Mesendoderm (in vitro differentiated cells): Measurements from ENCODE around the gene MYL2.

Experiments
- DNase-seq: peaks from one replicate; pipeline ENCODE4 v3.0.0; 2013
- H2AK5ac ChIP-seq: 2 replicates; pipeline ENCODE4 v1.6.1; 2013; ENCODE audit warnings: low read length, inconsistent platforms
- H2BK120ac ChIP-seq: 2 replicates; pipeline ENCODE4 v1.6.1; 2013; ENCODE audit warnings: low read depth, mild to moderate bottlenecking, low read length, moderate library complexity, mixed read lengths
- H2BK15ac ChIP-seq: replicated peaks from 2 replicates; pipeline ENCODE4 v1.6.1; 2013; ENCODE audit warnings: low read depth, mild to moderate bottlenecking, moderate library complexity
- H2BK5ac ChIP-seq: 2 replicates; pipeline ENCODE4 v1.6.1; 2013; ENCODE audit warnings: low read length, inconsistent platforms
- H3K18ac ChIP-seq: 2 replicates; pipeline ENCODE4 v1.6.1; 2013; ENCODE audit warnings: mild to moderate bottlenecking, low read length, mixed read lengths
- H3K23ac ChIP-seq: one replicate; pipeline ENCODE4 v1.6.1; 2013; ENCODE audit warnings: low read length
- H3K27ac ChIP-seq: 2 replicates; pipeline ENCODE4 v1.5.1; 2013; ENCODE audit warnings: low read depth, mild to moderate bottlenecking, inconsistent platforms, low read length, moderate library complexity
- H3K27me3 ChIP-seq: 2 replicates; pipeline ENCODE4 v1.6.1; 2013; ENCODE audit warnings: low read length, control low read depth, mild to moderate bottlenecking, inconsistent platforms; ENCODE audit not compliant: insufficient read depth, poor library complexity
- H3K36me3 ChIP-seq: 2 replicates; pipeline ENCODE4 v1.6.1; 2013; ENCODE audit warnings: low read length, inconsistent platforms; ENCODE audit not compliant: control insufficient read depth, insufficient read depth
- H3K4ac ChIP-seq: one replicate; pipeline ENCODE4 v1.6.1; 2013; ENCODE audit warnings: low read depth, mild to moderate bottlenecking, low read length, moderate library complexity
- H3K4me1 ChIP-seq: 2 replicates; pipeline ENCODE4 v1.6.1; 2013; ENCODE audit warnings: low read depth, low read length, inconsistent platforms; ENCODE audit not compliant: control insufficient read depth
- H3K4me2 ChIP-seq: 2 replicates; pipeline ENCODE4 v1.6.1; 2013; ENCODE audit warnings: low read length
- H3K4me3 ChIP-seq: 2 replicates; pipeline ENCODE4 v1.5.1; 2013; ENCODE audit warnings: mild to moderate bottlenecking, low read length
- H3K56ac ChIP-seq: one replicate; pipeline ENCODE4 v1.6.1; 2013; ENCODE audit warnings: low read length
- H3K79me1 ChIP-seq: 2 replicates; pipeline ENCODE4 v1.6.1; 2013; ENCODE audit warnings: low read length, inconsistent platforms
- H3K79me2 ChIP-seq: 2 replicates; pipeline ENCODE4 v1.6.1; 2013; ENCODE audit warnings: mild to moderate bottlenecking, low read length; ENCODE audit not compliant: control insufficient read depth, insufficient read depth
- H3K9ac ChIP-seq: 2 replicates; pipeline ENCODE4 v1.6.1; 2013; ENCODE audit warnings: low read length, inconsistent platforms
- H4K5ac ChIP-seq: one replicate; pipeline ENCODE4 v1.6.1; 2013; ENCODE audit warnings: low read length
- H4K8ac ChIP-seq: one replicate; pipeline ENCODE4 v1.6.1; 2013; ENCODE audit warnings: low read depth, mild to moderate bottlenecking, control low read depth, low read length, moderate library complexity
- WGBS: extraction: QIAGEN DNeasy Blood & Tissue Kit; methylation state at CpG from one replicate; pipeline ENCODE4 v1.1.7; 2013; ENCODE audit warnings: low lambda C conversion rate, missing lambda C conversion rate; ENCODE audit not compliant: insufficient coverage; ENCODE audit errors: extremely low coverage; 5-methylcytosine and 5-hydroxymethylcytosine counted together

Gene MYL2

GRCh38 chr12:110889361-110889760, 31.0 kb downstream of the MYL2 start:
- H3K36me3 ChIP-seq: no peaks in the 10 kb centered on the region
- H4K8ac ChIP-seq: no peak overlapping the region
- no peaks in the 10 kb centered on the region for H3K4me1 ChIP-seq
- H3K4me2 ChIP-seq: no peak overlapping the region
- no peaks in the 10 kb centered on the region for H3K79me2 ChIP-seq
- H3K56ac ChIP-seq: no peak overlapping the region
- WGBS: no CpG with 5 or more reads among the region's 12 CpGs
- no peak overlapping the region for H2BK15ac ChIP-seq
- H3K18ac ChIP-seq: no peak overlapping the region
- H3K27me3 ChIP-seq: no peaks in the 10 kb centered on the region
- H3K23ac ChIP-seq: no peak overlapping the region
- no peak overlapping the region for H3K9ac ChIP-seq
- H4K5ac ChIP-seq: no peak overlapping the region
- DNase-seq: no peak
- H3K79me1 ChIP-seq: no peaks in the 10 kb centered on the region
- H3K27ac ChIP-seq: no peak overlapping the region
- H3K4ac ChIP-seq: no peak overlapping the region
- H2BK120ac ChIP-seq: no peak overlapping the region
- H3K4me3 ChIP-seq: no peak overlapping the region
- no peak overlapping the region for H2AK5ac ChIP-seq
- H2BK5ac ChIP-seq: no peak overlapping the region

- no peak overlapping the region for H2BK5ac ChIP-seq
- H3K79me2 ChIP-seq: no peaks in the 10 kb centered on the region
- no peak overlapping the region for H4K5ac ChIP-seq
- no peak overlapping the region for H2BK15ac ChIP-seq
- no peak overlapping the region for H3K4me3 ChIP-seq
- H2BK120ac ChIP-seq: no peak overlapping the region
- no peaks in the 10 kb centered on the region for H3K79me1 ChIP-seq
- no peak overlapping the region for H3K4ac ChIP-seq
- no peaks in the 10 kb centered on the region for H3K27me3 ChIP-seq
- no peak overlapping the region for H3K9ac ChIP-seq
- H2AK5ac ChIP-seq: no peak overlapping the region
- H3K18ac ChIP-seq: no peak overlapping the region
- no peak overlapping the region for H3K4me2 ChIP-seq
- no peaks in the 10 kb centered on the region for H3K36me3 ChIP-seq
- no peak overlapping the region for H3K27ac ChIP-seq
- WGBS: no CpG with 5 or more reads among the region's 5 CpGs
- H4K8ac ChIP-seq: no peak overlapping the region
- no peak overlapping the region for H3K23ac ChIP-seq
- no peak for DNase-seq
- no peaks in the 10 kb centered on the region for H3K4me1 ChIP-seq
- no peak overlapping the region for H3K56ac ChIP-seq
These were observed 32.0 kb downstream of the MYL2 start for GRCh38 chr12:110888256-110888991.

- Histone ChIP-seq H3K36me3 (no peaks in the 10 kb centered on the region), H3K23ac (no peak overlapping the region), H2AK5ac (no peak overlapping the region), H3K27ac (no peak overlapping the region), H4K5ac (no peak overlapping the region), H2BK120ac (no peak overlapping the region), H4K8ac (no peak overlapping the region), H3K56ac (no peak overlapping the region), H3K4me3 (no peak overlapping the region), H3K4me1 (no peaks in the 10 kb centered on the region), H3K79me1 (no peaks in the 10 kb centered on the region), H2BK15ac (no peak overlapping the region), H3K4me2 (no peak overlapping the region), H3K9ac (no peak overlapping the region), H2BK5ac (no peak overlapping the region), H3K4ac (no peak overlapping the region), H3K27me3 (no peaks in the 10 kb centered on the region), H3K79me2 (no peaks in the 10 kb centered on the region), H3K18ac (no peak overlapping the region)
- DNase-seq: no peak
- no CpG with 5 or more reads among the region's 6 CpGs for WGBS
These were observed 35.1 kb downstream of the MYL2 start for GRCh38 chr12:110885152-110885840.

- no peak overlapping the region for H2BK5ac ChIP-seq
- no peaks in the 10 kb centered on the region for H3K79me1 ChIP-seq
- H3K4ac ChIP-seq: no peak overlapping the region
- H2AK5ac ChIP-seq: no peak overlapping the region
- H3K27me3 ChIP-seq: no peaks in the 10 kb centered on the region
- H4K8ac ChIP-seq: no peak overlapping the region
- H2BK15ac ChIP-seq: no peak overlapping the region
- H3K56ac ChIP-seq: no peak overlapping the region
- no peak overlapping the region for H4K5ac ChIP-seq
- DNase-seq: no peak
- H3K27ac ChIP-seq: no peak overlapping the region
- H2BK120ac ChIP-seq: no peak overlapping the region
- H3K4me1 ChIP-seq: no peaks in the 10 kb centered on the region
- no peak overlapping the region for H3K23ac ChIP-seq
- H3K36me3 ChIP-seq: no peaks in the 10 kb centered on the region
- H3K9ac ChIP-seq: no peak overlapping the region
- H3K79me2 ChIP-seq: no peaks in the 10 kb centered on the region
- no peak overlapping the region for H3K18ac ChIP-seq
- no peak overlapping the region for H3K4me3 ChIP-seq
- H3K4me2 ChIP-seq: no peak overlapping the region
- no CpG with 5 or more reads among the region's 4 CpGs for WGBS
These were observed 37.1 kb downstream of the MYL2 start for GRCh38 chr12:110883251-110883650.

GRCh38 chr12:110880651-110881050, 39.7 kb downstream of the MYL2 start:
- no peak overlapping the region for H3K4me3 ChIP-seq
- 100% methylated on average over 1 of the region's 2 CpGs for WGBS
- no peak overlapping the region for H3K18ac ChIP-seq
- no peak overlapping the region for H3K4ac ChIP-seq
- no peak overlapping the region for H4K5ac ChIP-seq
- H3K23ac ChIP-seq: no peak overlapping the region
- no peaks in the 10 kb centered on the region for H3K4me1 ChIP-seq
- H2BK5ac ChIP-seq: no peak overlapping the region
- H2BK15ac ChIP-seq: no peak overlapping the region
- no peak overlapping the region for H2BK120ac ChIP-seq
- no peaks in the 10 kb centered on the region for H3K27me3 ChIP-seq
- no peaks in the 10 kb centered on the region for H3K79me2 ChIP-seq
- no peak overlapping the region for H3K4me2 ChIP-seq
- H3K36me3 ChIP-seq: no peaks in the 10 kb centered on the region
- no peak overlapping the region for H2AK5ac ChIP-seq
- H3K79me1 ChIP-seq: no peaks in the 10 kb centered on the region
- H3K27ac ChIP-seq: no peak overlapping the region
- H4K8ac ChIP-seq: no peak overlapping the region
- H3K56ac ChIP-seq: no peak overlapping the region
- no peak for DNase-seq
- H3K9ac ChIP-seq: no peak overlapping the region

- H3K27me3 ChIP-seq: peaks cover 2% of the 10 kb centered on the region
- no peak overlapping the region for H4K5ac ChIP-seq
- no peak overlapping the region for H2BK120ac ChIP-seq
- no peak overlapping the region for H3K56ac ChIP-seq
- no peaks in the 10 kb centered on the region for H3K36me3 ChIP-seq
- no peak overlapping the region for H3K9ac ChIP-seq
- H3K4ac ChIP-seq: no peak overlapping the region
- H3K79me2 ChIP-seq: no peaks in the 10 kb centered on the region
- no peak overlapping the region for H3K27ac ChIP-seq
- H3K4me1 ChIP-seq: no peaks in the 10 kb centered on the region
- H2AK5ac ChIP-seq: no peak overlapping the region
- H3K4me3 ChIP-seq: no peak overlapping the region
- H3K18ac ChIP-seq: no peak overlapping the region
- no peak overlapping the region for H2BK5ac ChIP-seq
- H2BK15ac ChIP-seq: no peak overlapping the region
- no peak overlapping the region for H3K23ac ChIP-seq
- no peaks in the 10 kb centered on the region for H3K79me1 ChIP-seq
- no peak for DNase-seq
- H3K4me2 ChIP-seq: no peak overlapping the region
- H4K8ac ChIP-seq: no peak overlapping the region
These were observed 45.6 kb downstream of the MYL2 start for GRCh38 chr12:110874781-110875180.
